Endothelial cell of umbilical vein (primary cell): ENCODE data around the gene ANO1. TPM values are rescaled to one million over a fixed set of nuclear protein-coding genes. Genes with fewer than 3 reads are reported as not detected.

Experiments used
- BruUV-seq: library from RNA; stranded (reverse); fragments of 400-500 nt; replicated peaks from 2 replicates; lab custom pipeline; 2021; lab: Mats Ljungman, UMichigan
- CTCF ChIA-PET: fragments of 300-600, 350-600 bp; sonication (Branson Sonifier 250); formaldehyde crosslinking; loops from one replicate; lab custom pipeline; 2021; ENCODE audit warnings: antibody characterized with exemption, inconsistent platforms; lab: Charles Lee
- POLR2A ChIA-PET: fragments of 300-600, 350-600 bp; sonication (Branson Sonifier 250); formaldehyde crosslinking; loops from one replicate; lab custom pipeline; 2021; ENCODE audit warnings: antibody characterized with exemption, inconsistent platforms; lab: Charles Lee
- DNase-seq: peaks from one replicate; pipeline ENCODE4 v3.0.0-alpha.2; 2011; ENCODE audit warnings: low read depth, low spot score
- FAIRE-seq: peaks from 2 replicates; lab custom pipeline; 2011; peaks lifted over from hg19 to GRCh38; lab: Jason Lieb, UNC
- H2AFZ ChIP-seq: 2 replicates; pipeline ENCODE4 v1.6.0; 2012; ENCODE audit warnings: low read depth, low read length, control low read depth, inconsistent platforms
- H3K27ac ChIP-seq: 2 replicates; pipeline ENCODE4 v1.5.1; 2011; ENCODE audit warnings: low read depth, mild to moderate bottlenecking, control low read depth, low read length, moderate library complexity; ENCODE audit not compliant: insufficient read depth
- H3K27me3 ChIP-seq, 2 experiments: 2 replicates each; pipeline versions ENCODE4 v1.6.0 to v1.6.1; 2011; ENCODE audit warnings: low read length in 2 of 2, mixed read lengths in 1 of 2; ENCODE audit not compliant: control insufficient read depth in 2 of 2, insufficient read depth in 2 of 2
- H3K36me3 ChIP-seq, 2 experiments: 2 replicates in 1 of 2; 3 replicates in 1 of 2; pipeline ENCODE4 v1.5.1; 2011; ENCODE audit warnings: low read length in 2 of 2, mild to moderate bottlenecking in 1 of 2, moderate library complexity in 1 of 2; ENCODE audit not compliant: control insufficient read depth in 2 of 2, insufficient read depth in 2 of 2; ENCODE audit errors: extremely low read depth in 1 of 2
- H3K4me1 ChIP-seq: 3 replicates; pipeline ENCODE4 v1.5.1; 2011; ENCODE audit warnings: mild to moderate bottlenecking, low read length; ENCODE audit not compliant: control insufficient read depth, insufficient read depth; ENCODE audit errors: extremely low read depth
- H3K4me2 ChIP-seq: 2 replicates; pipeline ENCODE4 v1.6.1; 2011; ENCODE audit warnings: low read length, control low read depth, mixed read lengths; ENCODE audit not compliant: insufficient read depth
- H3K4me3 ChIP-seq, 3 experiments: fragments of 200-600 bp in 1 of 3; sonication (generic), shearing (Covaris generic) in 1 of 3; replicated peaks in 1 of 3; 2 replicates each; pipeline ENCODE4 v1.5.1; 2011 to 2016; ENCODE audit warnings: control low read depth in 3 of 3, low read length in 3 of 3, mild to moderate bottlenecking in 2 of 3, inconsistent platforms in 1 of 3, low read depth in 1 of 3, moderate library complexity in 1 of 3; ENCODE audit not compliant: insufficient read depth in 1 of 3
- H3K79me2 ChIP-seq: 2 replicates; pipeline ENCODE4 v1.6.0; 2012; ENCODE audit warnings: low read length, inconsistent platforms; ENCODE audit not compliant: control insufficient read depth, insufficient read depth
- H3K9ac ChIP-seq: replicated peaks from 2 replicates; pipeline ENCODE3; 2011; ENCODE audit warnings: low read length, control low read depth; ENCODE audit not compliant: insufficient read depth; ENCODE audit errors: extremely low read depth
- H3K9me1 ChIP-seq: replicated peaks from 3 replicates; pipeline ENCODE4 v1.6.0; 2011; ENCODE audit warnings: mild to moderate bottlenecking, low read length; ENCODE audit not compliant: control insufficient read depth, insufficient read depth; ENCODE audit errors: extremely low read depth
- H3K9me3 ChIP-seq: replicated peaks from 2 replicates; pipeline ENCODE4 v1.5.1; 2012; ENCODE audit warnings: low read length, inconsistent platforms; ENCODE audit not compliant: control insufficient read depth, insufficient read depth
- H4K20me1 ChIP-seq: replicated peaks from 2 replicates; pipeline ENCODE3; 2011; ENCODE audit warnings: mild to moderate bottlenecking, low read length; ENCODE audit not compliant: control insufficient read depth, insufficient read depth; ENCODE audit errors: extremely low read depth
- CTCF ChIP-seq, 2 donors: IDR thresholded peaks; 1 replicate in 1 of 2; 2 replicates in 1 of 2; pipeline ENCODE4 v1.5.1; 2011; ENCODE audit warnings: low read length in 2 of 2, mild to moderate bottlenecking in 2 of 2, moderate library complexity in 2 of 2, control low read depth in 1 of 2, inconsistent platforms in 1 of 2, low read depth in 1 of 2; ENCODE audit not compliant: insufficient read depth in 1 of 2; ENCODE audit errors: extremely low read depth in 1 of 2
- EZH2 ChIP-seq: IDR thresholded peaks from 2 replicates; pipeline ENCODE4 v1.6.1; 2012; ENCODE audit warnings: borderline replicate concordance, low read depth, mild to moderate bottlenecking, moderate library complexity, low read length, inconsistent platforms; ENCODE audit not compliant: severe bottlenecking
- FOS ChIP-seq: IDR thresholded peaks from 2 replicates; pipeline ENCODE4 v1.6.1; 2011; ENCODE audit warnings: mild to moderate bottlenecking, low read length, moderate library complexity, borderline replicate concordance; ENCODE audit not compliant: insufficient read depth
- GATA2 ChIP-seq: IDR thresholded peaks from 2 replicates; pipeline ENCODE4 v1.7.0; 2011; ENCODE audit warnings: low read depth, mild to moderate bottlenecking, moderate library complexity, mixed read lengths, low read length; ENCODE audit not compliant: insufficient read length, insufficient read depth
- JUN ChIP-seq: IDR thresholded peaks from 2 replicates; pipeline ENCODE4 v1.6.1; 2011; ENCODE audit warnings: borderline replicate concordance, low read depth; ENCODE audit not compliant: insufficient read length, insufficient read depth
- MAX ChIP-seq: IDR thresholded peaks from 2 replicates; pipeline ENCODE4 v1.6.1; 2011; ENCODE audit not compliant: insufficient read depth, insufficient read length
- POLR2AphosphoS5 ChIP-seq: IDR thresholded peaks from 2 replicates; pipeline ENCODE4 v1.6.1; 2012; ENCODE audit warnings: low read depth, mild to moderate bottlenecking, control low read depth, low read length, moderate library complexity; ENCODE audit not compliant: insufficient read depth
- dilution Hi-C: fragments of 300-500 bp; cut with MboI; formaldehyde crosslinking; loops from one replicate; pipeline ENCODE4 v1.15.0; 2019; ENCODE audit warnings: low sequenced_read_pairs; ENCODE audit not compliant: extremely low pct_ligation_motif_present
- intact Hi-C: fragments of 100-400 bp; cut with micrococcal nuclease; formaldehyde crosslinking; loops from one replicate; pipeline ENCODE4 v1.10.0; 2022
- polyA plus RNA-seq, 4 experiments: library from polyadenylated mRNA; depleted of rRNA in 3 of 4; stranded (reverse) in 3 of 4; unstranded in 1 of 4; fragments of >200 nt; gene quantifications; 2 replicates each; pipeline versions ENCODE4 v1.2.1 to v1.2.3, GENCODE V29; 2011 to 2012; ENCODE audit warnings: missing spikeins in 1 of 4
- total RNA-seq: library from RNA; stranded (reverse); gene quantifications from 2 replicates; pipeline ENCODE4 v1.2.3, GENCODE V29; 2021

ANO1 gene
- total and polyA plus RNA-seq, 2 donors (not counting 3 experiments of a cell fraction or from before 2014, with no cell fraction given): 0.03 to 0.40 TPM

GRCh38 chr11:70201882-70202861, 124.1 kb downstream of the ANO1 start:
- H3K9ac ChIP-seq: peak overlapping the region; percentile 97
- no peaks in the 10 kb centered on the region for H3K9me3 ChIP-seq
- dilution Hi-C loops (no loop called here), intact Hi-C loops (no loop called here)
- DNase-seq (no peak), FAIRE-seq (no peak)
- peak overlapping the region in 2 of 3 experiments; percentile 79 to 86 for H3K4me3 ChIP-seq
- H4K20me1 ChIP-seq: no peaks in the 10 kb centered on the region
- H3K4me1 ChIP-seq: peaks cover 13% of the 10 kb centered on the region
- BruUV-seq: no TSS peak
- CTCF ChIA-PET: interaction anchor here (3.4 kb wide), 1 partner anchor 10 kb away, joined by 10 read pairs; no protein-coding TSS in a partner anchor
- no peaks in the 10 kb centered on the region for H3K9me1 ChIP-seq
- H3K27me3 ChIP-seq: no peaks in the 10 kb centered on the region
- peaks cover 32% of the 10 kb centered on the region for H3K79me2 ChIP-seq
- no peak for TF ChIP-seq JUN
- no peak for TF ChIP-seq POLR2AphosphoS5
- no peak for TF ChIP-seq GATA2
- TF ChIP-seq FOS: no peak
- no peak for TF ChIP-seq MAX
- TF ChIP-seq CTCF (IDR thresholded peaks at IDR 0.05; ENCODE audit: extremely low read depth in 1 of 2, insufficient read depth in 1 of 2, low read depth in 1 of 2, low read length in 2 of 2): no peak
- TF ChIP-seq EZH2: no peak
- no peak overlapping the region for H3K27ac ChIP-seq
- POLR2A ChIA-PET: no interaction called here
- H2AFZ ChIP-seq: peak overlapping the region; percentile 89
- peak overlapping the region; percentile 74 for H3K4me2 ChIP-seq
- H3K36me3 ChIP-seq: peaks cover 2 to 9% of the 10 kb centered on the region in 2 experiments
